ENCODE data around the gene EFHC2.
"Not testable (repeated sequence)": the region's sequence is repeated elsewhere in the genome, so short reads cannot be mapped to it uniquely, and the experiment has no call there.

Gene EFHC2

DNA sequence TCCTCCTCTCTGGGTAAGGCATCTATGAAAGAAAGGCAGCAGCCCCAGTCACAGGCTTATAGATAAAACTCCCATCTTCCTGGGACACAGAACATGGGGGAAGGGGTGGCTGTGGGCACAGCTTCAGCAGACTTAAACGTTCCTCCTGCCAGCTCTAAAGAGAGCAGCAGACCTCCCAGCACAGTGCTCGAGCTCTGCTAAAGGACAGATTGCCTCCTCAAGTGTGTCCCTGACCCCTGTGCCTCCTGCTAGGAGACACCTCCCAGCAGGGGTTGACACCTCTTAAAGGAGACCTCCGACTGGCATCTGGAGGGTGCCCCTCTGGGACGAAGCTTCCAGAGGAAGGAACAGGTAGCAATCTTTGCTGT lies 89.9 kb downstream of the EFHC2 start:
- TF ChIP-seq, protein P1, sequence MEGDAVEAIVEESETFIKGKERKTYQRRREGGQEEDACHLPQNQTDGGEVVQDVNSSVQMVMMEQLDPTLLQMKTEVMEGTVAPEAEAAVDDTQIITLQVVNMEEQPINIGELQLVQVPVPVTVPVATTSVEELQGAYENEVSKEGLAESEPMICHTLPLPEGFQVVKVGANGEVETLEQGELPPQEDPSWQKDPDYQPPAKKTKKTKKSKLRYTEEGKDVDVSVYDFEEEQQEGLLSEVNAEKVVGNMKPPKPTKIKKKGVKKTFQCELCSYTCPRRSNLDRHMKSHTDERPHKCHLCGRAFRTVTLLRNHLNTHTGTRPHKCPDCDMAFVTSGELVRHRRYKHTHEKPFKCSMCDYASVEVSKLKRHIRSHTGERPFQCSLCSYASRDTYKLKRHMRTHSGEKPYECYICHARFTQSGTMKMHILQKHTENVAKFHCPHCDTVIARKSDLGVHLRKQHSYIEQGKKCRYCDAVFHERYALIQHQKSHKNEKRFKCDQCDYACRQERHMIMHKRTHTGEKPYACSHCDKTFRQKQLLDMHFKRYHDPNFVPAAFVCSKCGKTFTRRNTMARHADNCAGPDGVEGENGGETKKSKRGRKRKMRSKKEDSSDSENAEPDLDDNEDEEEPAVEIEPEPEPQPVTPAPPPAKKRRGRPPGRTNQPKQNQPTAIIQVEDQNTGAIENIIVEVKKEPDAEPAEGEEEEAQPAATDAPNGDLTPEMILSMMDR (IDR thresholded peaks at IDR 0.05; ENCODE audit: extremely low read depth, insufficient read depth, missing control alignments), result no peak
- in situ Hi-C loops (cut with MboI; ENCODE audit: low pct_unique_long_range_greater_than_20kb, low sequenced_read_pairs, unreplicated experiment), result no loop called here
- no peak for DNase-seq (ENCODE audit: low spot score)

DNA sequence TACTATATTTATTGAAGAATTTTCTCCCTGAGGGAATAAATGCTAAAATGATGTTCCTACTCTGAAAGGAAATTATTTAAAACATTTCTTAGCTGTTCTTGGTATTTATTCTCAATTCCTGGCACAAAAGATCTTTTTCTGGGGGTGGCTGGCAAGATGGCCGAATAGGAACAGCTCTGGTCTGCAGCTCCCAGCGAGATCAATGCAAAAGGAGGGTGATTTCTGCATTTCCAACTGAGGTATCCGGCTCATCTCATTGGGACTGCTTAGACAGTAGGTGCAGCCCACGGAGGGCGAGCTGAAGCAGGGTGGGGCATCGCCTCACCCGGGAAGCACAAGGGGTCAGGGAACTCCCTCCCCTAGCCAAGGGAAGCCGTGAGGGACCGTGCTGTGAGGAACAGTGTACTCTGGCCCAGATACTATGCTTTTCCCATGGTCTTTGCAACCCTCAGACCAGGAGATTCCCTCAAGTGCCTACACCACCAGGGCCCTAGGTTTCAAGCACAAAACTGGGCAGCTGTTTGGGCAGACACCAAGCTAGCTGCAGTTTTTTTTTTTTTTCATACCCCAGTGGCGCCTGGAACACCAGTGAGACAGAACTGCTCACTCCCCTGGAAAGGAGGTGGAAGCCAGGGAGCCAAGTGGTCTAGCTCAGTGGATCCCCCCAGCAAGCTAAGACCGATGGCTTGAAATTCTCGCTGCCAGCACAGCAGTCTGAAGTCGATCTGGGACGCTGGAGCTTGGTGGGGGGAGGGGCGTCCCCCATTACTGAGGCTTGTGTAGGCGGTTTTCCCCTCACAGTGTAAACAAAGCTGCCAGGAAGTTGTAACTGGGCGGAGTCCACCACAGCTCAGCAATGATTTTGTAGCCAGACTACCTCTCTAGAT lies 90.5 kb downstream of the EFHC2 start:
- DNase-seq (ENCODE audit: low spot score); in situ Hi-C loops (cut with MboI; ENCODE audit: low pct_unique_long_range_greater_than_20kb, low sequenced_read_pairs, unreplicated experiment): not testable (repeated sequence)

DNA sequence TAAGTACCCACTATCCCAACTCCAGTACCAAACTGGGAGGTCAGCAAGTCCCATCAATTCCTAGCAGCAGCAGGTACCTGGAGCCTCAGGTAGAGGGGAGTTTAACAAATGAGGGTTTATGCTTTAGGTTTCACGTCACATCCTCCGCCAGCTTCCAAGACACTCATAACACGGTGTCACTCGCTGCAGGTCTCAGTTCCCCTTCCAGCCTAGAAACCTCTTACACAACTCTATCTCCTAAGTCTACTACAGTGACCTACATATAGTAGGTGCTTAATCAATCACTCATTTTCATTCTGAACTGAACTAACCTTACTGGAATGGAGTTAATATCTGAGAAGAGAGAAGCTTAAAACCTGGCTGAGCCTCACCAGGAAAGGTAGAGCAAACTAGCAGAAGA lies 96.0 kb downstream of the EFHC2 start:
- in situ Hi-C loops (cut with MboI; ENCODE audit: low pct_unique_long_range_greater_than_20kb, low sequenced_read_pairs, unreplicated experiment), result no loop called here
- TF ChIP-seq, protein P1 (IDR thresholded peaks at IDR 0.05; ENCODE audit: extremely low read depth, insufficient read depth, missing control alignments), result no peak
- no peak for DNase-seq (ENCODE audit: low spot score)

DNA sequence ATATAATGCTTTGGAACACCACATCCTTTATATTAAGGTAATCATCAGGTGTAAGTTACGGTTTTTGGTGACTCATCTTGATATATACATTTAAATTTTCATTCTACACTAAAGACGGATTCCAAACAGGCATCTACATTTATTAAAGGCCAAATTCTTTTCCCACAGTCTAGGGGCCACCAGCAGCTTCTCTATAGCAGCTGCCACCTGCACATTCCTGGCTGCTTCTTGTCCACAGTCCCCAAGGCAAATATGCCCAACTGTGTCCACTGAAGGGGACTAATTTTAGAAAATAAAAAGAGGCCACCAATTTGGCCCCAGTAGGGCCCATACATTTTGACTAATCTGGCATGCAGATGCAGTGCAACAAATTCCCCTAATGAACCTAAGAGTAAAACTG lies 96.6 kb downstream of the EFHC2 start:
- DNase-seq (ENCODE audit: low spot score), result no peak
- TF ChIP-seq, protein P1 (IDR thresholded peaks at IDR 0.05; ENCODE audit: extremely low read depth, insufficient read depth, missing control alignments), result no peak
- in situ Hi-C loops (cut with MboI; ENCODE audit: low pct_unique_long_range_greater_than_20kb, low sequenced_read_pairs, unreplicated experiment), result no loop called here

DNA sequence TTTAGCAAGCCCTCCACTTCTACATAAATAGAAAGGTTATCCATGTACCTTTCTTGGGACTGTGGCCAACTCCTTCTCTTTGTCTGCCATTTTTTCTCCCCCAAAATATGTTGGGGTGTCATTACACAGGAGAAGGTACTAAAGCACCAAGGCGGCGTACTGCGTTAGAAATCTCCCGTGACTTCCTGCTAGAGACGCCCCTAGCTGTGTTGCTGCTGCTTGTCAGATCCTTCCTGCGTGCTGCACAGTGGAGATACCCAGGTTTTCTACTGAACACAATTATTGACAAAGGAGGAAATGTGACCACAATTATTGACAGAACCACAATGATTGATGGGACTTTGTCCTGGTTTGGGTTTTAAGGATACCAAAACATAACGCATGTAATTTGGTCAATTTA lies 97.7 kb downstream of the EFHC2 start:
- in situ Hi-C loops (cut with MboI; ENCODE audit: low pct_unique_long_range_greater_than_20kb, low sequenced_read_pairs, unreplicated experiment), result no loop called here
- TF ChIP-seq, protein P1 (IDR thresholded peaks at IDR 0.05; ENCODE audit: extremely low read depth, insufficient read depth, missing control alignments), result no peak
- no peak for DNase-seq (ENCODE audit: low spot score)

DNA sequence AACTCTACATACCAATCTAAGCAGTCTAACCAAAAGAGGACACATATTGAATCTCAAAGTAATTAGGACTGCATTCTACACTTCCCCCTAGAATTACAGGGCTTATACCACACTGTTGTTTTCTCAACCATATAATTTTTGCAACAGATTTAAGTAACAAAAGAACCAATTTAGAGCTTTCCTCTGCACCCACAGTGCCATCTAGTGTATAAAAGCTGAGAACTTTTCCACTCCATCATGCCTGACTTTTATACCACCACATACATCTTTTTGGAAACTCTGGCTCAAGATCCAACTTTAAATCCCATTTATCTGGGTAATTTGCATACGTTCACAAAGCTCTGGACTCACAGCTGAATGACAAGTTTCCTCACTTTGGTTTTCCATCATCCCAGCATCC lies 99.5 kb downstream of the EFHC2 start:
- TF ChIP-seq, protein P1 (IDR thresholded peaks at IDR 0.05; ENCODE audit: extremely low read depth, insufficient read depth, missing control alignments), result peak; percentile 38
- in situ Hi-C loops (cut with MboI; ENCODE audit: low pct_unique_long_range_greater_than_20kb, low sequenced_read_pairs, unreplicated experiment), result no loop called here

DNA sequence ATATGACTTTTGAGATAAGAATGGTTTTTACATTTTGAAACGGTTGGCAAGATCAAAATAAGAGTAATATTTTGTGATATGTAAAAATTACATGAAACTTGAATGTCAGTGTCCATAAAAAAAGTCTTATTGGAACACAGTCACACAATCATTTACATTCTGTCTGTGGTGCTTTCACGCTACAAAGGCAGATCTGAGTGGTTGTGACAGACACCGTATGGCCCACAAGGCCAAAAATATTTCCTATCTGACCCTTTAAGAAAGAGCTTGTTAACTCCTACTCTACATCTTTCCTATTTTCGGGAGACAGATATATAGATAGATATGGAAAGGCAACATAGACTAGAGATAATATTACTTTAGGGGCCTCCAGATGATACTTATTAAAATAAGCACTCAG lies 101.9 kb downstream of the EFHC2 start:
- no peak for DNase-seq (ENCODE audit: low spot score)
- TF ChIP-seq, protein P1 (IDR thresholded peaks at IDR 0.05; ENCODE audit: extremely low read depth, insufficient read depth, missing control alignments), result no peak
- in situ Hi-C loops (cut with MboI; ENCODE audit: low pct_unique_long_range_greater_than_20kb, low sequenced_read_pairs, unreplicated experiment), result no loop called here

More for the DNA sequence above, 99.5 kb downstream of the EFHC2 start:
- DNase-seq (ENCODE audit: low spot score), result no peak
